ENCODE data around the gene TAS1R3.
A peak's percentile ranks its signal among the peaks of the same experiment; 100 is the strongest.

TAS1R3 gene

DNA sequence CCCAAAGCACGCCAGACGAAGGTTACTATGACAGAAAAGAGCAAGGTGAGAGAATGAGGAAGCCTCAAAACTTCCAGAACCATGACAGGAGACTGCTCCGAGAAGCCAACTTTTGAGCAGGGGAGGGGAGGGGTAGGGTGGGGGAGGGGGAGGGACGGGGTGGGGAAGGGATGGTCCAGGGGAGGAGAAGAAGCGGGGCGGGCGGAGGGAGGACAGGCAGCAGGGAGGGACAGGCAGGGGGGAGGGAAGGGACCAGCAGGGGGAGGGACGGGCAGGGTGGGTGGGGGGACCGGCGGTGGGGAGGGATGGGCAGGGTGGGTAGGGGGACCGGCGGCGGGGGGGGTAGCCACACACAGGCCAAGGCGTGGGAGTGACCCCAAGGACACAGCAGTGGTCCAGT lies 8.7 kb upstream of the TAS1R3 start:
- Histone ChIP-seq H2BK120ac (ENCODE audit: low read depth, low read length) (no peak overlapping the region), H3K4me2 (ENCODE audit: low read length, poor library complexity, severe bottlenecking) (no peak overlapping the region), H3K9ac (ENCODE audit: low read length) (peak overlapping the region; percentile 29), H3K27me3 (ENCODE audit: control insufficient read depth in 1 of 2, insufficient read depth in 1 of 2, low read length in 2 of 2) (no peaks in the 10 kb centered on the region), H4K8ac (ENCODE audit: low read length) (peak overlapping the region; percentile 20), H2AK5ac (ENCODE audit: low read length, severe bottlenecking) (no peak overlapping the region), H3K4me3 (ENCODE audit: insufficient read depth in 1 of 2, low read depth in 1 of 2, low read length in 2 of 2) (no peak overlapping the region), H3K27ac (ENCODE audit: low read length, poor library complexity, severe bottlenecking) (no peak overlapping the region), H2BK15ac (ENCODE audit: low read depth, poor library complexity, severe bottlenecking) (no peak overlapping the region), H3K4ac (ENCODE audit: low read depth in 1 of 2, low read length in 2 of 2) (no peak overlapping the region), H2BK5ac (ENCODE audit: low read depth, low read length, poor library complexity, severe bottlenecking) (no peak overlapping the region), H3K79me1 (replicated peaks; ENCODE audit: low read length, poor library complexity, severe bottlenecking) (peaks cover 19% of the 10 kb centered on the region), H3K23ac (ENCODE audit: low read length in 2 of 2) (no peak overlapping the region), H3K14ac (ENCODE audit: low read length in 2 of 2) (no peak overlapping the region), H3K9me3 (ENCODE audit: control insufficient read depth, low read length) (no peaks in the 10 kb centered on the region), H4K91ac (ENCODE audit: low read length) (no peak overlapping the region), H3K36me3 (ENCODE audit: control insufficient read depth in 1 of 2, insufficient read depth in 2 of 2, low read depth in 1 of 2, low read length in 2 of 2) (peaks cover 30 to 58% of the 10 kb centered on the region in 2 experiments), H2BK12ac (ENCODE audit: low read length in 2 of 2) (no peak overlapping the region), H3K18ac (ENCODE audit: low read depth in 1 of 2, low read length in 2 of 2) (no peak overlapping the region), H2AFZ (ENCODE audit: low read depth, low read length) (no peak overlapping the region), H3K4me1 (ENCODE audit: control insufficient read depth, insufficient read depth, low read depth, low read length) (peaks cover 66% of the 10 kb centered on the region)
- WGBS = 95% methylated on average over 9 of the region's 14 CpGs
- no peak for DNase-seq

DNA sequence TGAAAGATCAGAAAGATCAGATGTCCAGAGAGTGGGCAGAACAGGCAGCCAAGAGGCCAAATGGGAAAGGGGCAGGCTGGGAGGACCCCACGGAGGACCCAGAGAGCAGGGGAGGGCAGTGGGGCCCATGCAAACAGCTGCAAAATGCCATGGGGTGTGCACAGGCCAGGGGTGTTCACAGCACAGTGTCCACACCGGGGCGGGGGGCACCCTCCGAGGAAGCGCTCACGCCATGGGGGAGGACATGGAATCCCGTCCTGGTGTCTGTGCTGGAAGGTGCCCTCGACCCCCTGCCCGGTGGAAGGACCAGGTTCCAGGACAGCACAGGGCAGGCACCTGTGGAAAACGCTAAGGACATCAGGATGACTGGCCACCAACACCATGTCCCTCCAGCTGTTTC lies 8.1 kb upstream of the TAS1R3 start:
- no peak overlapping the region for H2AK5ac ChIP-seq (ENCODE audit: low read length, severe bottlenecking)
- no peaks in the 10 kb centered on the region for H3K9me3 ChIP-seq (ENCODE audit: control insufficient read depth, low read length)
- 96% methylated on average over 10 of the region's 10 CpGs for WGBS
- peak overlapping the region; percentile 58 for H3K9ac ChIP-seq (ENCODE audit: low read length)
- peak overlapping the region; percentile 30 for H3K4me2 ChIP-seq (ENCODE audit: low read length, poor library complexity, severe bottlenecking)
- H3K4me1 ChIP-seq (ENCODE audit: control insufficient read depth, insufficient read depth, low read depth, low read length) = peaks cover 64% of the 10 kb centered on the region
- H3K79me1 ChIP-seq (replicated peaks; ENCODE audit: low read length, poor library complexity, severe bottlenecking) = peaks cover 17% of the 10 kb centered on the region
- no peak overlapping the region for H2BK5ac ChIP-seq (ENCODE audit: low read depth, low read length, poor library complexity, severe bottlenecking)
- H3K4ac ChIP-seq (ENCODE audit: low read depth in 1 of 2, low read length in 2 of 2) = no peak overlapping the region
- no peak overlapping the region for H2BK15ac ChIP-seq (ENCODE audit: low read depth, poor library complexity, severe bottlenecking)
- no peak overlapping the region for H2AFZ ChIP-seq (ENCODE audit: low read depth, low read length)
- H3K27ac ChIP-seq (ENCODE audit: low read length, poor library complexity, severe bottlenecking) = no peak overlapping the region
- peak overlapping the region in 1 of 2 experiments; percentile 64 for H3K4me3 ChIP-seq (ENCODE audit: insufficient read depth in 1 of 2, low read depth in 1 of 2, low read length in 2 of 2)
- no peak overlapping the region for H3K18ac ChIP-seq (ENCODE audit: low read depth in 1 of 2, low read length in 2 of 2)
- peaks cover 31 to 62% of the 10 kb centered on the region in 2 experiments for H3K36me3 ChIP-seq (ENCODE audit: control insufficient read depth in 1 of 2, insufficient read depth in 2 of 2, low read depth in 1 of 2, low read length in 2 of 2)
- no peak overlapping the region for H3K14ac ChIP-seq (ENCODE audit: low read length in 2 of 2)
- H3K27me3 ChIP-seq (ENCODE audit: control insufficient read depth in 1 of 2, insufficient read depth in 1 of 2, low read length in 2 of 2) = no peaks in the 10 kb centered on the region
- no peak overlapping the region for H2BK120ac ChIP-seq (ENCODE audit: low read depth, low read length)
- peak overlapping the region in 1 of 2 experiments; percentile 15 for H2BK12ac ChIP-seq (ENCODE audit: low read length in 2 of 2)
- H3K23ac ChIP-seq (ENCODE audit: low read length in 2 of 2) = no peak overlapping the region
- H4K8ac ChIP-seq (ENCODE audit: low read length) = no peak overlapping the region
- no peak for DNase-seq
- H4K91ac ChIP-seq (ENCODE audit: low read length) = no peak overlapping the region

DNA sequence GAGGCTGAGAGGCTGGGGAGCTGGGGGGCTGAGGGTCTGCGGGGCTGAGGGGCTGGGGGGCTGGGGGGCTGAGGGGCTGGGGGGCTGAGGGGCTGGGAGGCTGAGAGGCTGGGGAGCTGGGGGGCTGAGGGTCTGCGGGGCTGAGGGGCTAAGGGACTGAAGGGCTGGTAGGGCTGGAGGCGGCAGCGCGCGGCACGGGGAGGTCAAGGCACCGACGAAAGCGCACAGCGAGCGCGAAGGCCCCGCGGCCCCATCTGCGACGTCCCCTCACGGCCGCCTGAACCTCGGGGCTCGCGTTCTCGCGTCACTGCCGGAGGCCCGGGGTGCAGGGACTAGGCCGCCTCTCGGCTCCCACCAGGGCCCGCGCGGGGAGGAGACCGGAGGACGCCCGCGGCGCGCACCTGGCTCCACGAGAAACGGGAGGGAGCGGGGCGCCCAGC lies 7.0 kb upstream of the TAS1R3 start:
- DNase-seq = no peak
- peaks cover 17% of the 10 kb centered on the region for H3K79me1 ChIP-seq (replicated peaks; ENCODE audit: low read length, poor library complexity, severe bottlenecking)

DNA sequence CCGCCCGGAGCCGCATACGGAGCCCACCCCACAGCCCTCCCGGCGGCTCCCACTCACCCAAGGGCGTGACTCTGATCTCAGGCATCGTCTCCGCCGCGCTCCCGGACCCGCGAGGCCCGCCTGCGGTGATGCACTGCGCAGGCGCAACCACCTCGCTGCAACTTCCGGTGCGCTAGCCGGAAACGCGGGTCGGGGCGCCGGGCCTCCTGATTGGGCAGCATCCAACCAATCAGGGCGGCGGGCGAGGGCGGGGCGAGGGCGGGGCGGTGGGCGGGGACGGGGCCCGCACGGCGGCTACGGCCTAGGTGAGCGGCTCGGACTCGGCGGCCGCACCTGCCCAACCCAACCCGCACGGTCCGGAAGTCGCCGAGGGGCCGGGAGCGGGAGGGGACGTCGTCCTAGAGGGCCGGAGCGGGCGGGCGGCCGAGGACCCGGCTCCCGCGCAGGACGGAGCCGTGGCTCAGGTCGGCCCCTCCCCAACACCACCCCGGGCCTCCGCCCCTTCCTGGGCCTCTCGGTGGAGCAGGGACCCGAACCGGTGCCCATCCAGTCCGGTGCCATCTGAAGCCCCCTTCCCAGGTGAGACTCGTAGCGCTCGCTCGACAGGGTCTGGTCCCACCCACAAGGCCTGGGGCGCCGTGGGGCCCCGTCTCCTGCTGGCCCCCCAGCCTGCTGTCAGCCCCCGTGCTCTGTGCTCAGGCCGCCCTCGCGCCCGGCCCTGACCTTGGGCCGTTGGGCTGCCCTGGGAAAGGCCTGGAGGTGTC lies 6.4 kb upstream of the TAS1R3 start, which contains the start of the genes CPTP and INTS11:
Gene CPTP (plus strand): TSS at position 279 of the 764 bp plus-strand sequence. CDS start 2,109 bp downstream, outside the sequence.
Gene INTS11 (minus strand): TSS at position 137 of the 764 bp plus-strand sequence. CDS start 52 bp downstream, at position 85.
- Histone ChIP-seq H3K14ac (ENCODE audit: low read length in 2 of 2) (peak within 1 kb of the TSS in 1 of 2 experiments; percentile 79), H2BK12ac (ENCODE audit: low read length in 2 of 2) (peak within 1 kb of the TSS in 1 of 2 experiments; percentile 47), H3K27me3 (ENCODE audit: control insufficient read depth in 1 of 2, insufficient read depth in 1 of 2, low read length in 2 of 2) (no peaks in the 10 kb centered on the region), H3K4ac (ENCODE audit: low read depth in 1 of 2, low read length in 2 of 2) (peak within 1 kb of the TSS; percentile 75 to 76), H3K4me2 (ENCODE audit: low read length, poor library complexity, severe bottlenecking) (peak within 1 kb of the TSS; percentile 81), H4K91ac (ENCODE audit: low read length) (peak within 1 kb of the TSS; percentile 85), H2BK15ac (ENCODE audit: low read depth, poor library complexity, severe bottlenecking) (peak within 1 kb of the TSS; percentile 55), H3K9ac (ENCODE audit: low read length) (peak within 1 kb of the TSS; percentile 93), H3K23ac (ENCODE audit: low read length in 2 of 2) (peak within 1 kb of the TSS in 1 of 2 experiments; percentile 77), H3K9me3 (ENCODE audit: control insufficient read depth, low read length) (no peaks in the 10 kb centered on the region), H2BK120ac (ENCODE audit: low read depth, low read length) (peak within 1 kb of the TSS; percentile 42), H3K79me1 (replicated peaks; ENCODE audit: low read length, poor library complexity, severe bottlenecking) (peaks cover 13% of the 10 kb centered on the region), H2AFZ (ENCODE audit: low read depth, low read length) (peak within 1 kb of the TSS; percentile 56), H4K8ac (ENCODE audit: low read length) (peak within 1 kb of the TSS; percentile 92), H2BK5ac (ENCODE audit: low read depth, low read length, poor library complexity, severe bottlenecking) (peak within 1 kb of the TSS; percentile 36), H2AK5ac (ENCODE audit: low read length, severe bottlenecking) (no peak within 1 kb of the TSS), H3K4me3 (ENCODE audit: insufficient read depth in 1 of 2, low read depth in 1 of 2, low read length in 2 of 2) (peak within 1 kb of the TSS; percentile 88 to 91), H3K36me3 (ENCODE audit: control insufficient read depth in 1 of 2, insufficient read depth in 2 of 2, low read depth in 1 of 2, low read length in 2 of 2) (peaks cover 20 to 69% of the 10 kb centered on the region in 2 experiments), H3K18ac (ENCODE audit: low read depth in 1 of 2, low read length in 2 of 2) (peak within 1 kb of the TSS; percentile 75 to 86), H3K27ac (ENCODE audit: low read length, poor library complexity, severe bottlenecking) (peak within 1 kb of the TSS; percentile 27), H3K4me1 (ENCODE audit: control insufficient read depth, insufficient read depth, low read depth, low read length) (peaks cover 56% of the 10 kb centered on the region)
- DNase-seq = peak; percentile 89
- WGBS = 3% methylated on average over 52 of the region's 84 CpGs

More for the DNA sequence above, 7.0 kb upstream of the TAS1R3 start:
- peak overlapping the region; percentile 75 to 76 for H3K4ac ChIP-seq (ENCODE audit: low read depth in 1 of 2, low read length in 2 of 2)
- H2AK5ac ChIP-seq (ENCODE audit: low read length, severe bottlenecking) = no peak overlapping the region
- peak overlapping the region; percentile 42 for H2BK120ac ChIP-seq (ENCODE audit: low read depth, low read length)
- H4K91ac ChIP-seq (ENCODE audit: low read length) = peak overlapping the region; percentile 85
- peak overlapping the region; percentile 83 for H4K8ac ChIP-seq (ENCODE audit: low read length)
- peak overlapping the region; percentile 84 to 91 for H3K4me3 ChIP-seq (ENCODE audit: insufficient read depth in 1 of 2, low read depth in 1 of 2, low read length in 2 of 2)
- peak overlapping the region in 1 of 2 experiments; percentile 77 for H3K23ac ChIP-seq (ENCODE audit: low read length in 2 of 2)
- H3K4me1 ChIP-seq (ENCODE audit: control insufficient read depth, insufficient read depth, low read depth, low read length) = peaks cover 57% of the 10 kb centered on the region
- peak overlapping the region; percentile 61 to 63 for H3K18ac ChIP-seq (ENCODE audit: low read depth in 1 of 2, low read length in 2 of 2)
- H3K36me3 ChIP-seq (ENCODE audit: control insufficient read depth in 1 of 2, insufficient read depth in 2 of 2, low read depth in 1 of 2, low read length in 2 of 2) = peaks cover 26 to 69% of the 10 kb centered on the region in 2 experiments
- H3K14ac ChIP-seq (ENCODE audit: low read length in 2 of 2) = peak overlapping the region in 1 of 2 experiments; percentile 79
- peak overlapping the region; percentile 36 for H2BK5ac ChIP-seq (ENCODE audit: low read depth, low read length, poor library complexity, severe bottlenecking)
- H3K4me2 ChIP-seq (ENCODE audit: low read length, poor library complexity, severe bottlenecking) = peak overlapping the region; percentile 69
- peak overlapping the region; percentile 31 for H2AFZ ChIP-seq (ENCODE audit: low read depth, low read length)
- H2BK15ac ChIP-seq (ENCODE audit: low read depth, poor library complexity, severe bottlenecking) = peak overlapping the region; percentile 55
- no peaks in the 10 kb centered on the region for H3K27me3 ChIP-seq (ENCODE audit: control insufficient read depth in 1 of 2, insufficient read depth in 1 of 2, low read length in 2 of 2)
- peak overlapping the region; percentile 92 for H3K9ac ChIP-seq (ENCODE audit: low read length)
- H3K9me3 ChIP-seq (ENCODE audit: control insufficient read depth, low read length) = no peaks in the 10 kb centered on the region
- H3K27ac ChIP-seq (ENCODE audit: low read length, poor library complexity, severe bottlenecking) = no peak overlapping the region
- 0% methylated on average over 17 of the region's 41 CpGs for WGBS
- peak overlapping the region in 1 of 2 experiments; percentile 47 for H2BK12ac ChIP-seq (ENCODE audit: low read length in 2 of 2)

All from mesenchymal stem cell (in vitro differentiated cells and primary cell).